Activated effector memory CD4-positive, alpha-beta T cell treated with Interleukin-2 at 50 U/mL for 16 hours (primary cell): ENCODE results near the gene MYRIP.

Source experiments
- DNase-seq: peaks from one replicate; pipeline ENCODE4 v3.0.0-alpha.2; 2020

The MYRIP gene

DNA sequence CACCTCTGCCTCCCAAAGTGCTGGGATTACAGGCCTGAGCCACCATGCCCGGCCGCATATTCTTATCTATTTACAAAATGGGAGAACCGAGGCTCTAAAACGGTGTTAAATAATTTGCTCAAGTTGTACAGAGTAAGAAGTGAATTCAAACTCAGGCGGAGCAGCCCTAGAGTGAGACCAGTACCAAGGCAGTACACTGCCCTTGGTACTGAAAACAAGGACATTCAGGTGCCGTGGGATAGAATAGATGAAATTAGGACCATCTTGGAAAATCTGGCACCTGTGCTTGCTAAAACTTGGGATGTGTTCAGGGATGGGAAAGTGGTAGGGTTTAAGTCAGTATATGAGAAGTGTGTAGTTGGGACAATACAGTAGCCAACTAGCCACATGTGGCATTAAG is 100.7 kb downstream of the MYRIP start:
- no peak for DNase-seq

DNA sequence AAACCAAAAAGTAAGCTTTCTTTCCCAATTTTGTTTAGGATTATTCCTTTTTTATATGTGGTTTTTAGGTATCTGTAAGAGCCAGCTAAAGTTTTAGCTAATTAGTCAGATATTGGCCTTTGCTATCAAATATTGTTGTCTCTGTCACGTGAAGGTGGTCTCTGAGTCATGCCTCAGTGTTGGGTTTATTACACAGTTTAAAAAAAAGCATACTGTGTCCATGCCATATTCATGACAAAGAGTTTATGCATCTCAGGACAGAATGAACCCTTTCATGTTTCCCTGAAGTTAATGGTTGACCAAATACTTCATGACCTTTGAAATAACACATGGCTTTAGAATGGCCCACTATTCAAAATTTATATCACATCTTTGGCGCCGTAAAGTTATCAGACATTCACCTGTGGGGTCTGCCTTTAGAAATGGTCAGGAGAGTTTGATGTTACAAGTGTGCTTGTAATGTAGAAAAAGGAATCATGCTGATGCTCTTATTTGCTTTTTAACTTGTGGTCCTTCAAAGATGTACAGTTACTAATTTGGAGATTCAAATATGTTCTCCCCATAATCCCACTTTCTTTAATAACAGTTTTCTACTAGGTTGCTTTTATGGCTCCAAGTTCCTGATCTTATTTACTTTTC is 101.5 kb downstream of the MYRIP start:
- DNase-seq: no peak

DNA sequence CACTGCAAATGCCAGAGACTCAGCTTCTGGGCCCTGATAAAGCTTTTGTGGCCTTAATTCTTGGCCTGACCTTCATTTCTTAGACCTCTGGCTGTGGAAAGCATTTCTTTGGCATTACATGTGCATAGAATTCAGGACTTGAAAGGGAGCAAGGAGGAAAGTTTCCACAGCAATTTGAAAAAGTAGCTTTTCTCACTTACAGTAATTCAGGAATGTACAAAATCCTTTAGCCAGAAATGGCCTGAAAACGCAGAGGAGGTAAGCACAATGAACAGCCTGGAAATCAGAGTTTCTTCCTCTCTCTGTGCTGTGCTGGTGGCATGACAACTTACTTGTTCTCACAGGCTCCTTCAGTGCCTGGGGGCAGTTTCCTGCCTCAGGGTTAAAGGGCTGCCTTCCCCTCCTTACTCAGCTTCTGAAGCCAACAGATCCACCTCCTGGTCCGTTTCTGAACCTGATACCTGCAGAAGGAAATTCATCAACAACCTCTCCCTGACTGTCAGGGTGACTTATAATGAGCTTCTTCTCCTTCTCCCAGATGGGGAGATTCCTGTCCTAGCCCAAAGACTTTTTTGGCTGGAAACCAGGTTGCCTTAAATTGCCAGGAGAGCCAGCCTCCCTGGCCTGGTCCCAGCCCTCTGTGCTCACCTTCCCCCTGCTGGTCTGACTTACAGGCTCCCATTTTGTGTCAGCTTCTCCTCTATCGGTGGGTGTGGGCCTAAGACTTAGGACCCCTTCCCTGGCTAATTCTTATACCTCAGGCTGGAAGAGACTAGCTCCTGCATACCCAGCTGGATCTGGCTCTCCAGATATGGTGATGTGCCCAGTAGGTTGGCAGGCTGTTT is 102.3 kb downstream of the MYRIP start:
- no peak for DNase-seq

DNA sequence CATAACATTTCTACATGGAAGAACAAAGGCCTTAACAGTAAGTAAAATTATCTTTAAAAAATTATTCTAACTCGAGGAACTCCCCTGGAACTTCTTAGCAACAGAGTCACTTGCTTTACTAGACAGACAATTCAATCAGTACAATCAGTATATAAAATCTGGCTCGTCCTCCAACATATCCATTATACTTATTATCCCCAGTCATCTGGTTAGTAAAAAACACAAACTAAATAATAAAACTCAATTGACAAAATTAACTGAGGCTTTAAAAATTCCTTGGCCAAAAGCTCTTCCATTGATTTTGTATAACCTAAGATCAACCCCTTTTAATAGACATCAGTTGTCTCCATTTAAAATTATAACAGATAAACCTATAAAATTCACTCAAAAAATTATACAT is 105.6 kb downstream of the MYRIP start:
- no peak for DNase-seq

DNA sequence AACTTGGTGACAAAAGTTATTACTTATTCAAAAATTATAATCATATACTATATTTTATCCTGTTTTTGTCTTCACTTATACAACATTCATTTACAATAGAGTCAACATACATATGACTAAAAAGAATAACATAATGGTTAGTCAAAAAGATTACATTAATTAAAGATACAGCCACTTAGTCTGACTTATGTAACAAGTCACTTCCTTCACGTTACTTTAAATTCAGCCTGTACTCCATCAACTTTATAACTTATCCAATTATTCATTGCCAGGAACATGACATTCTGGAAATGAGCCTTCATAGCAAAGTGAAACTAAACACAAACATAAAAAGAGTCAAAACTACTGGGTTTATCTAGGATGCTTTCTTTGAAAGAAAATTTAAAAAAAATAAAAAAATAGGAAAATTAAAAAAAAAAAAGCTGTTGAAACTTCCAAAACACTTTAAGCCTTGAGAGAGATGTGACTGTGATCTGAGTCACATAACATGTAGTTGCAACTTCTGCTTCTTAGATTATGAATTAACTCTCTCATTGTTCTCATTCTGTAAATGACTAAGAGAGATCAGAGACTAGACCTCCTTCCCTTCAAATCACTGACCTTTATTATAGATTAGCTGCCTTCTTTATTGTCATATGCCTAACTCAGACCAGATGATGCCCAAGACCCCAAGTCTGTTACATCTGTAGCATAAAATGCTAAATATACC is 107.8 kb downstream of the MYRIP start:
- DNase-seq: no peak

DNA sequence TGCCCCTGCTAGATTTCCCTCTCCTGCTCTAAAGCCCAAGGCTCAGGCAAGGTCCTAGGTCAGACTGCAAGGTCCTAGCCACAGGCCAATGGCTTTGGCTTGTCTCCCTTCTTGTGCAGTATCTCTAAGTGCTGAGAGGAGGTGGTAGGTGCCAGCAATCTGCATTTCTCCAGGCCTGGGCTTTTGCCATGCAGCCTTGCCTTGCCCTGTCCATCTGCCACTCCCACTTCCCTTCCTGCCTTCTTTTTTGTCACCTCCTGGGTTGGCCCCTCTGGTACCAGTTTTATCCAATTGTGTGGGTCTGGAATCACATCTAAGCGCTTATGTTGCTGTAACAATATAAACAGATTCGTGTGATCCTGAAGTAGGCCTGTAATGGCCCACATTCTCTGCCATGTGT is 109.9 kb downstream of the MYRIP start:
- no peak for DNase-seq

DNA sequence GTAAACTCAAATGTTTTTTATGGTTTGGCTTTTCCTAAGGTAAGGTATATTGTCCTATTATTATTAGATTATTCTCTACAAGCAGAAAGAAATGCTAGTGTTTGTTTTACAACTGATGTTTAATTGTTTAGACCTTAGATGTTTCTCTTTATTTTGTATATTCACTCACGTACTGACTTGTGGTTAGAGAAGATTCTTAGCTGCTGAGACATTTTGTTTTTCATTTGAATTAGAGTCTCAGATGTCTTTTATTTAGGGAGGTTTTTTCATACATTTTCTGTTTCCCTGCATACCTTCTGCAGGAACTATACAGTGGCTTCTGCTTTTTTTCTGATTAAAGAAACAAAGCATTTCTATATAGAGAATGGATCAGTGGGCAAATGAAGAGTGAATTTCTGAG is 110.9 kb downstream of the MYRIP start:
- DNase-seq: no peak

DNA sequence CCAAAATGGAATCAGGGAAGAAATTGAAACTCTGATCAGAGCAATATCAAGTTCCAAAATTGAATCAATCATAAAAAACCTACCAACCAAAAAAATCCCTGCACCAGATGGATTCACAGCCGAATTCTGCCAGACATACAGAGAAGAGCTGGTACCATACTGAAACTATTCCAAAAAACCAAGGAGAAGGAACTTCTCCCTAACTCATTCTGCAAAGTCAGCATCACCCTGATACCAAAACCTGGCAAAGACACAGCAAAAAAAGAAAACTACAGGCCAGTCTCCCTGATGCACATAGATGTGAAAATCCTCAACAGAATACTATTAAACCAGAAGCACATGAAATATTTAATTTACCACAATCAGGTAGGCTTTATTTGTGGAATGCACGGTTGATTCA is 118.1 kb downstream of the MYRIP start:
- no peak for DNase-seq

DNA sequence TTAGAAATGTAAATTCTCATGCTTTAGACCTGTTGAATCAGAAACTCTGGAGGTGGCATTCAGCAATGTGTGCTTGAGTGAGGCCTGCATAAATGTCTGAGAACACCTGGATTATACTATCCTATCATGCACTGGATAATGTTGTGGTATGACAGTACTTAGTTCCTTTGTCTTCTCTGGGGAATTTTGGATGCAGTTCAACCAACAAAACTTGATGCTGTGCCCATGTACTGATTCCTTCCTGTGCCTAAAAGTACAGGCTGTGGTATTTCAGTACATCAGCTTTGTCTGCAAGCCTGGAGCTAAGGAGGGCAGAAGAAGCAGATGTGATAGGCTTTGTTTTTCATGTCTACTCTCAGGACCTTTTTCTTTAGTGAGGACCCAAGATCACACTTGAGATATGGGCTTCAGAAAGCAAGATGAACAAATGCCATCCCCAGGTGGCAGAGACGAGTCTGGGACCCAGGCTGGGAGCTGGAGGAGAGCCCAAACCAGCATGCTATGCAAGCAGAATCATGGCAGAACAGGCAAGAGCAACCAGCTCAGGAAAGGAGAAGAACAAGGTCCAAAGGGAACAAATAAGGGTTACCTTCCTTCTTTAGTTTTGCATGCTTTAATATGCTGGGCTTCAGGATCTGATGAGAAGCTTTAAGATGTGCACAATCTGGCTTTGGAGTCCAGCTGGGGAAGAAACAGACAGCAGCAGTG is 124.7 kb downstream of the MYRIP start:
- DNase-seq: no peak

DNA sequence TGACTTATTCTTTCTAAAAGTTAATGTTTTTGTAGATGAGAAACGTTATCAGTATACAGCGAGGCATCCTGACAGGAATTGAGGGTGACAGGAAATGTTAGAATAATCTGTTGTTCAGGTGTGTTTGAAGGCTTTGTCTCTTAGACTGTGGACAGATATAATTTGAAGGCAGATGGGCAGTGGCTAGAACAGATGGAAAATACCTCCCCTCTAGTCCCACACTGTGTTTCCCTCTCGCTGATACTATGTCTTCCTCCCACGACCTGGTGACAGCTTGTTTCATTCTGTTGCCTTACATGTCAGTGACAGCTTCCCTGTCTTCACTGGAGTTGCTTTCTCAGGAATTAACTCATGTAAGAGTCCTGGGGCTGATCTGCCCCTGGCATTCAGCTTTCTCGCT is 125.3 kb downstream of the MYRIP start:
- no peak for DNase-seq

DNA sequence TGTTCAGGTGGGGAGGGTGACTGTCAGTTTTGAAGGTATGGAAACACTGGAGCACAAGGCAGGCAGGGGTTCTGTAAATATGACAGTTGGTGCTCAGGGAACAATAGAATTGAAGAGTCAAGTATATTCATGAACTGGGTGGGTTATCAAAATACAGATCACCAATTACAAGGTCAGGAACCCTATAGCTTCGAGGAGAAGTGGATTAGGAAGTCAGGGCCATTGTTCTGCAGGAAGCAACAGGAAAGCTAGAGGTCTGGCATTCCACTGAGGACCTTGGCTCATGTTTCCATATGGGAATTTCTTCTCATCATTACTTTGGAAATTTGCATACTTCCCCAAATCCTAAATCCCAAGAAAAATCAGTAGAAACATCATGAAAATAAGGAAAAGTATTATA is 125.9 kb downstream of the MYRIP start:
- DNase-seq: no peak

DNA sequence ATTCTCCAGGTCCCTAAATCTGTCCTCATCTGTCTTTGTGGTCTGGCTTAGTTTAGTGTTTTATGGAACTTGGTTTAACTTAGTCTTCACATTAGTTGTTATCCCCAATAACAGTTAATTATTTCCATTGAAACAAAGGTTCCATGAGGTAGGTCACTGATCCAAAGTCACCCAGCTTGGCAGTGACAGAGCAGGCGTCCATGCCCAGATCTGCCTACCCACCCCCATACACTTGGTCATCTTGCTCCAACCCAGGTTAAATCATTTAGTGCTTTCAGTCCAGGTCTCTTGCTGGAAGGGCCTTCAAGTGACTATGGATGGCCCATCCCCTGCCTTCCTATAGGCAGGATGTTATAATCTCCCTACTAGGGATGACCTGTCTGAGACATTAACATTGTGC is 127.4 kb downstream of the MYRIP start:
- no peak for DNase-seq

DNA sequence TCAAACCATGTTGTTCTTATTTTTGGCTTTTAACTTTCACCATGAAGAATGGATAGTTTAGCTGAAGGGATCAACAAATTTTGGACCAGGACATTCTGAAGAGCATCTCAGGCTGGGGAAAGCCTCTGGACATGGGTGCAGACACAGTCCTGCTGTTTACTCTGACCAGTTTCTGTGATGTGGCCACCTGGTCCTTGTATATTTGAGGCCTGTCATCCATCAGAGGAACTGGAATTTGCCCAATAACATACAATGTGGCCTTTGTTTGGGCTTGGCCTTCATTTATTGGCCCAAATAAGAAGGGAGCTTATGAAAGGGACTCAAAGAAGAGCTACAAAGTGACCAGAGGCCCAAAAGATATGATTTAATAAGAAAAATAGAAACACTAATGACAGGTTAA is 127.9 kb downstream of the MYRIP start:
- DNase-seq: no peak

DNA sequence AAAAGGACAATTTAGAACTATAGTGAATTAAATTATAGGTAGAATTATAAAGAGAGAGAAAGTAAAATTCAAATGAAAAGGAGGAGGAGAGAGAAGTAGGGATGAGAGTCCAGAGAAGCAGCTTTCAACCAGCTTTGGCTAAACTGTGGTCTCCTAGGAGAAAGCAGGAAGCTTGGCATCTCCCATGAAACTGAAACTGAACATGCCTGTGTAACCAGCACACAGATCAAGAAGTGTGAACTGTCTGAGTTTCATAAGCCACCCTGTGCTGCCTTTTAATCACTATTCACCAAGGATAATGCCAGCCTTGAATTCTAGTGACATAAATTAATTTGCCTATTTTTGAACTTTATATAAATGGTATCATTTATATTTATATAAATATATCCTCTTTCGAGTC is 128.5 kb downstream of the MYRIP start:
- DNase-seq: no peak

DNA sequence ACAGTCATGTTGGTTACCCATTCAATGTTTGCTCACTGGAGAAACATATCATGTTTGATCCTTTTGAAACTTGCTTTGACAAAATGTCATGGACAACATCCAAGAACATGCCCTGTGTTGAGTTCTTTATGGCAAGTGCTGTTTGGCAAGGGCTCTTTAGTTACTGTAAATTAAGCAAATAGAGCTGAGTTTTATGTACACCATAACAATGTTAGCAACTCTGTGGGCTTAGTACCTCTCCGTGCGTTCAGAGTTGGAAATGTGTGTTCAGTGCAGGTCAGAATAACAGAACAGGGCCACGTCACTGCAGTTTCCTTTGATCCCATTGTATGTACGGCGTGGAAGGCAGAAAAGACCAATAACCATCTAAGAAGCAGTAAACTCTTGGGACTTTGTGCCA is 132.5 kb downstream of the MYRIP start:
- DNase-seq: no peak

DNA sequence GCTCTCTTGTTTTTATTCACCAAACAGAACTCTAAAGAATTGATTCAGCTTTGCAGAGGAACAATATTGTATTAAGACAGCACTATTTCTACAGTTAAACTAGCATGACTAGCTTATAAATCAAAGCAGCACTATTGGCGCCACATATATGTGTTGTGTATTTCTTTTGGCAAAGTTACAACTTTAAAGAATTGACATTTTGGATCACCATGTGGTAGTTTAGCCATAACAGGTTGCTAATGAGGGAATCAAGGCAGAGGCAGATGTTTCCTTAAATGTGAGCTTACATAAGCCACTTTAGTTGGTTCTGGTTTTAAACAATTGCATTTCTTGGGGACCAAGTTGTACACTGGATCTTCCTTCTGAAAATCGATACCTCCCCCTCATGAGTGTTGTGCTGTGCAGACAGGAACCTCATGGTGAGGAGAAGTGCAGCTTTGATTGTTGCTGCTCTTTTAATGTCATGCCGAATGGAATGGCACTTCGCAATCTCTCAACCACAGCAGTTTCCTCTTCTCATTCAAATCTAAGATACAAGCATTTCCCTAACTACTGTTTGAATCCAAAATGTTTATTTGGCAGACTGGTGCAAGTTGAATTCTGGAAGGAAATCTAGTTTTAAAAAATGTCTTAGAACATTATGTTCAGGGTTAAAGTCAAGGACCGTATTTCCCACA is 151.2 kb downstream of the MYRIP start:
- no peak for DNase-seq

DNA sequence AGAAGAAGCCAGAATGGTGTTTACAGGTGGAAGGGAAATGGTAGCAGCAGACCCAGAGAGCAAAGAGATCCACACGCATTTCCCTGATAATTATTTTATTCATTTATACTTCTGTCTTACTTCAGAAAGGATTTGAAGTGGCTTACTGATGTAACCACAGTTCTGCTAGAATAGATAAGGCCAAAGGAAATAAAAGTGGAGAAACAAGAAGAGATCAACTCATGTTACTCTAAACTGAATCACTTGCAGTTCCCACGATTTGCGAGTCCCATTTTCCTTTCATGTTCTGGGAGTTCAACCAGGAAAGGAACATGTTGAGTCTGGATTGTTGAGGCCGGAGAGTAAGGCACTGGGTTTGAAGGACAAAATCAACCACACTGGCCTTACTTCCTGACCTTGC is 151.8 kb downstream of the MYRIP start:
- no peak for DNase-seq

DNA sequence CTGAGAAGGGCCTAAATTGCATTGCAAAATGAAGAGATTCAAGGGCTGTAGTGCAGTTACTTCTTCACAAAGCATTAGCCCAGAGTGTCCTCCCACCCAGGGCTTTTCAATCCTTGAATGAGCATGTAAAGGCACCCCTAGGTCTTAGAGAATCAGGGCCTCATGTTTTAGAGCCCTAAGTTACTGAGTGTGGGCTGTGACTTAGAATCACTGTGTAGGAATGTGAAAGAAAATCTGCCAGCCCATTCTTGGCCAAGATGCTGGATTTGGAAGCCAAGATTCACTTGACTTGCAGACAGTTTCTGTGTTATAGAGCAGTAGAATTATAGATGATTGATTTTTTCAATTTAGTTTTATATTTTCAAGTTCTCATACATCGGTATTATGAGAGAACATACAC is 153.2 kb downstream of the MYRIP start:
- DNase-seq: no peak

DNA sequence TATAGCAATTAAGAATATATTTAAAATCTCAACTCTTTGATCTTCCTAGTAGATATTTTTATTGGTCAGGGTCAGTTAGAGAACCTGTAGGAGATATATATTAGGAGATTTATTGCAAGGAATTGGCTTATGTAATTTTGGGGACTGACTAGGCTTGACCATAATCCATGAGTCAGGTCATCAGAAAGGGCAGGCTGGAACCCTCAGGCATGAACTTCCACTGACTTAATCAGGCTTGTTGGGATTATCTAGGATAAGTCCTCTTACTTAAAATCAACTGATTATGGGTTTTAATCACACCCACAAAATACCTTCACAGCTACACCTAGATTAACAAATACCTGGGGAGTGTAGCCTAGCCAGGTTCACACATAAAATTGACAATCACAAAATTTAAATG is 156.1 kb downstream of the MYRIP start:
- no peak for DNase-seq

DNA sequence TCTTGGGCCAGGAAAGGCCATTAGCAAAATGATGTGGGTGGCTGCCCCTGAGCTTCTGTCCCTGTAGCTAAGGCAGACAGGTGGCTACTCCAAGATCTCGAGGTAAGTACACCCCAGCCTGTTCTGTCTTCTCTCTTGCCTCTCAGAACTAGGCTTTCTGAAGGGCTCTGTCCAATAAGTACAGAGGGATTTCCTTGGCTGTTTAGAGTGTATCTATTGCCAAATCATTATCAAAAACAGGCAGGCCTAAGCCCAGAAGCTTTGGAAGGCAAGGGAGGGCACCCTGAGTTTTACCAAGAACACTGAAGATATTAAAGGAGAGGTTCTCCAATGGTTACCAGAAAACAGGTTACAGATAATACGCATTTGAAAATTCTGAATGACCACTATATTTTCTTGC is 156.6 kb downstream of the MYRIP start:
- no peak for DNase-seq

DNA sequence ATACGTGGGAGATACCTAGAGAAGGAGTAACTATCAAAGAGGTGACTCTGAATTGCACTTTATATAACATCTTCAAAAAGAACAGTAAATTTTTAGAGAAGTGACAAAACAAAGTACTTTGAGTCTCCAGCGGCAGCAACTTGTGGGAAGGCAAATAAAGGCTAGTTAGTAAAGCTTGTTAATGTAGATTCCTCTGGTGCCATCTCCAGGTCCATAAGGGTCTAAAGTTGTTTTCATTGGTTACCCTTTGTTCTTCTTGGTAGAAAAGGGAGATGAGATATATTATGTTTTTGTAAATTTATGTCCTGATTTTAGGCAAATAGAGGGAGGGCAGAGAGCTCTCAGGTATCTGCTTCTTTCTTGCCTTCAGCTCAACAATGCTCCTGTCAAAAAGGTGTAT is 161.6 kb downstream of the MYRIP start:
- DNase-seq: no peak

DNA sequence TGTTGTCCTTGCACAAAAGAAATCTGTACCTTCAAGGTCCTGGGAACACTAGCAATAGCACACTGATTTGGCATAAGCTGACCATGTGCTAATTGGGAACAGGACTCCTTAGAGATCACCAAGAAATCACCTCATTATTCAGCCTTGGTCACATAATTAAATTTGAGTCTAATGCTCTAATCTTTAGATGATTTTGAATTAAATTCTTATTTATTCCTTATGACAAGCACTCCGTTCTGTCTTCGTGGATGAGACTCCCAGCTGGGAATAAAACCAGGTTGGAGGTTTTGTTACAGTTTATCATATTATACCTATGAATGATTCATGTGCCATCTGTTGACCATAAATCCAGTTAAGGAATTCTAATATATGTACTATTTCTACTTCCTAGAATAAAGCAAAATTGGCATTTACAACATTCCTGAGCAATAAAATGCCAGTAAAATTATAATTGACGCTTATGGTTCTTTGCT is 162.2 kb downstream of the MYRIP start:
- DNase-seq: no peak

DNA sequence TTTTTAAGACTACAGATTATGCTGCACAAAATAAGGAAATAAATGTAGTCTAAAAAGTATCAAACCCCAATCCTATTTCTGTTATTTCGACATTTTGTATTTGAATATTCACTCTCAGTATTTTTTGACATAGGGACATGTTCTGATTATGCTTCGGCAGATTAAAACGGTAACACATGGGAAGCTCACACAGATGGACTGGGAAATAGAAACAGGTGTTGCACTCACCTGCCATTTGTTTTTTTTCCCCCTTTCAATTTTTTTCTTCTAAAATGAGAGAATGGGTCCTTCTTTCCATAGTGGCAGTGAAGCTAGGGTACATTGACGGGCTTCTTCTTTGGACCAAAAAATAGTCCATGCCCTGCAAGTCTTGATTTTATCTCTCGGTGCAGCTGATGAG is 163.1 kb downstream of the MYRIP start:
- DNase-seq: no peak
